Keratinocyte (primary cell): ENCODE results near the gene TRAK2.

Source experiments
- CTCF ChIP-seq, 3 experiments: IDR thresholded peaks in 1 of 3; conservative IDR thresholded peaks in 1 of 3; optimal IDR thresholded peaks in 1 of 3; 2 replicates in 2 of 3; 3 replicates in 1 of 3; pipeline versions ENCODE3 to v1.5.1; 2011; ENCODE audit warnings: low read length in 3 of 3, mild to moderate bottlenecking in 3 of 3, moderate library complexity in 2 of 3, control low read depth in 1 of 3, inconsistent platforms in 1 of 3; ENCODE audit not compliant: insufficient read depth in 2 of 3; ENCODE audit errors: extremely low read depth in 1 of 3
- EZH2 ChIP-seq: IDR thresholded peaks from one replicate; pipeline ENCODE4 v1.6.1; 2012; ENCODE audit warnings: inconsistent platforms, mild to moderate bottlenecking, low read length, moderate library complexity

GRCh38 chr2:201484805-201485204 lies 33.5 kb upstream of the TRAK2 start:
- TF ChIP-seq CTCF (optimal IDR thresholded peaks at IDR 0.05 in 1 of 3, IDR thresholded peaks at IDR 0.05 in 1 of 3, conservative IDR thresholded peaks at IDR 0.05 in 1 of 3; ENCODE audit: extremely low read depth in 1 of 3, insufficient read depth in 2 of 3, low read length in 3 of 3) = no peak
- no peak for TF ChIP-seq EZH2
